Osteoblast (primary cell): ENCODE results near the gene GNG12. TPM values are rescaled to one million over a fixed set of nuclear protein-coding genes. Genes with fewer than 3 reads are reported as not detected.

Experiments
- DNase-seq: peaks from one replicate; pipeline ENCODE4 v3.0.0; 2011; ENCODE audit warnings: low spot score, mixed read lengths; ENCODE audit not compliant: insufficient read length; ENCODE audit errors: missing footprints
- H2AFZ ChIP-seq: 2 replicates; pipeline ENCODE4 v1.6.0; 2011; ENCODE audit warnings: mild to moderate bottlenecking, low read length
- H3K27ac ChIP-seq: 2 replicates; pipeline ENCODE4 v1.5.1; 2011; ENCODE audit warnings: mild to moderate bottlenecking, low read depth, low read length, moderate library complexity
- H3K27me3 ChIP-seq: 2 replicates; pipeline ENCODE4 v1.6.0; 2012; ENCODE audit warnings: mild to moderate bottlenecking, control low read depth, inconsistent platforms, low read length, moderate library complexity; ENCODE audit not compliant: insufficient read depth
- H3K36me3 ChIP-seq: 2 replicates; pipeline ENCODE4 v1.5.1; 2011; ENCODE audit warnings: mild to moderate bottlenecking, low read length, control low read depth, moderate library complexity; ENCODE audit not compliant: insufficient read depth
- H3K4me1 ChIP-seq: 2 replicates; pipeline ENCODE4 v1.5.1; 2011; ENCODE audit warnings: mild to moderate bottlenecking, low read length, control low read depth, moderate library complexity; ENCODE audit not compliant: insufficient read depth
- H3K4me2 ChIP-seq: 2 replicates; pipeline ENCODE4 v1.6.0; 2011; ENCODE audit warnings: mild to moderate bottlenecking, low read length; ENCODE audit not compliant: insufficient read depth
- H3K4me3 ChIP-seq: fragments of 200-600 bp; sonication (generic); 3 replicates; pipeline ENCODE4 v1.5.1; 2012; ENCODE audit warnings: mild to moderate bottlenecking, low read length, inconsistent platforms; ENCODE audit not compliant: insufficient read depth
- H3K79me2 ChIP-seq: 2 replicates; pipeline ENCODE4 v1.6.0; 2012; ENCODE audit warnings: mild to moderate bottlenecking, low read length, control low read depth, inconsistent platforms; ENCODE audit not compliant: insufficient read depth
- H3K9me3 ChIP-seq: 2 replicates; pipeline ENCODE4 v1.5.1; 2011; ENCODE audit warnings: low read depth, low read length, control low read depth
- H4K20me1 ChIP-seq: 2 replicates; pipeline ENCODE4 v1.6.0; 2012; ENCODE audit warnings: mild to moderate bottlenecking, low read length, control low read depth; ENCODE audit not compliant: insufficient read depth
- CTCF ChIP-seq: IDR thresholded peaks from 2 replicates; pipeline ENCODE4 v1.5.1; 2011; ENCODE audit warnings: mild to moderate bottlenecking, low read depth, low read length, moderate library complexity; ENCODE audit errors: extremely low read depth
- total RNA-seq: library from RNA; depleted of rRNA; stranded (reverse); fragments of >200 nt; gene quantifications from 2 replicates; pipeline ENCODE4 v1.2.3, GENCODE V29; 2012

GNG12 gene
- total RNA-seq, 1 donor, result 219 TPM

- Histone ChIP-seq H4K20me1 (no peaks in the 10 kb centered on the region), H2AFZ (no peak overlapping the region), H3K4me1 (peaks cover 59% of the 10 kb centered on the region), H3K27ac (peak overlapping the region; percentile 90), H3K4me3 (no peak overlapping the region), H3K4me2 (peak overlapping the region; percentile 72), H3K79me2 (peaks cover 36% of the 10 kb centered on the region), H3K36me3 (peaks cover 5% of the 10 kb centered on the region), H3K9me3 (no peaks in the 10 kb centered on the region), H3K27me3 (no peaks in the 10 kb centered on the region)
- TF ChIP-seq CTCF, result no peak
- DNase-seq, result no peak
Observed at GRCh38 chr1:67834246-67834877, 1.1 kb upstream of the GNG12 start.

GRCh38 chr1:67833602-67833940 lies 304 bp upstream of the GNG12 start:
- Histone ChIP-seq H3K4me3 (peak overlapping the region; percentile 85), H3K27ac (peak overlapping the region; percentile 90), H3K4me2 (peak overlapping the region; percentile 72), H3K4me1 (peaks cover 55% of the 10 kb centered on the region), H4K20me1 (peaks cover 3% of the 10 kb centered on the region), H3K79me2 (peaks cover 44% of the 10 kb centered on the region), H3K27me3 (no peaks in the 10 kb centered on the region), H2AFZ (peak overlapping the region; percentile 75), H3K36me3 (peaks cover 12% of the 10 kb centered on the region), H3K9me3 (no peaks in the 10 kb centered on the region)
- DNase-seq, result no peak
- no peak for TF ChIP-seq CTCF

- Histone ChIP-seq H2AFZ (peak overlapping the region; percentile 83), H3K4me3 (peak overlapping the region; percentile 85), H3K79me2 (peaks cover 59% of the 10 kb centered on the region), H3K36me3 (peaks cover 19% of the 10 kb centered on the region), H3K4me1 (peaks cover 43% of the 10 kb centered on the region), H3K27me3 (no peaks in the 10 kb centered on the region), H3K4me2 (peak overlapping the region; percentile 92), H3K9me3 (no peaks in the 10 kb centered on the region), H3K27ac (peak overlapping the region; percentile 90), H4K20me1 (peaks cover 14% of the 10 kb centered on the region)
- DNase-seq, result peak; percentile 95
- no peak for TF ChIP-seq CTCF
Observed at GRCh38 chr1:67831850-67832513, 1.3 kb downstream of the GNG12 start.
